HG03469 (cell line): Measurements from ENCODE around the gene CLEC3B.
"Not testable (repeated sequence)": the region's sequence is repeated elsewhere in the genome, so short reads cannot be mapped to it uniquely, and the experiment has no call there.

Experiments
- ATAC-seq: cut with Tn5 transposase; IDR thresholded peaks from one replicate; pipeline ENCODE4 v1.9.1; 2021; ENCODE audit warnings: mild to moderate bottlenecking, moderate library complexity, moderate number of reproducible peaks; ENCODE audit not compliant: unreplicated experiment

Gene CLEC3B

DNA sequence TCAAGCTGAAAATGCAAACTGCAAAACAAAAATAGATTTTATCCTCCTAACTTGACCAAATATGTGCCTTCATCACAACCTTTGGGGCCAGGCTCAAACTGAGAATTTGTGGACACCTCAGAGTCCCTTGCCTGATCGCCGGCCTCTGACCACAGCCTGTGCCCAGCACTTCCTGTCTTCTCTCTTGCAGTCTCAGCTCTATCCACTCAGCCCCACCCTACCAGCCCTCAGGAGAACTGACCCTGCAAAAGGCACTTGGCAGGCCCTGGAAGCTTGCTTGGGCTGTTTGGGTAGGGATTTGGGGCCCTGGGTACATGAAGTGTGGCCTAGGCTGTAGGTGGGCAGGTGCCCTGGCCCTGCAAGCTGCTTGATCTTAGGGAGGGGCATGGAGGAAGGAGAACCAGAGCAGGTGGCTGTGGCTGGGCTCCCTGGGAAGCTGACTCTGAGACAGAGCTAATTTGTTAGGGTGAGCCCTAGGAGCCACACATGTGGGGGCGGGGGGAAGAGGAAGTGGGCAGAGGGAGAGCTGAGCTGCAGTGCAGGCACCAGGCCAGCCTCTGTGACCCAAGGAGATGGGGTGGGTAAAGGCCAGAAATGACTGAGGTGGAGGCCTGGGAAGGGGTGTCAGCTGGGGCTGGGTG, 8.6 kb downstream of the CLEC3B start:
- ATAC-seq = no peak

DNA sequence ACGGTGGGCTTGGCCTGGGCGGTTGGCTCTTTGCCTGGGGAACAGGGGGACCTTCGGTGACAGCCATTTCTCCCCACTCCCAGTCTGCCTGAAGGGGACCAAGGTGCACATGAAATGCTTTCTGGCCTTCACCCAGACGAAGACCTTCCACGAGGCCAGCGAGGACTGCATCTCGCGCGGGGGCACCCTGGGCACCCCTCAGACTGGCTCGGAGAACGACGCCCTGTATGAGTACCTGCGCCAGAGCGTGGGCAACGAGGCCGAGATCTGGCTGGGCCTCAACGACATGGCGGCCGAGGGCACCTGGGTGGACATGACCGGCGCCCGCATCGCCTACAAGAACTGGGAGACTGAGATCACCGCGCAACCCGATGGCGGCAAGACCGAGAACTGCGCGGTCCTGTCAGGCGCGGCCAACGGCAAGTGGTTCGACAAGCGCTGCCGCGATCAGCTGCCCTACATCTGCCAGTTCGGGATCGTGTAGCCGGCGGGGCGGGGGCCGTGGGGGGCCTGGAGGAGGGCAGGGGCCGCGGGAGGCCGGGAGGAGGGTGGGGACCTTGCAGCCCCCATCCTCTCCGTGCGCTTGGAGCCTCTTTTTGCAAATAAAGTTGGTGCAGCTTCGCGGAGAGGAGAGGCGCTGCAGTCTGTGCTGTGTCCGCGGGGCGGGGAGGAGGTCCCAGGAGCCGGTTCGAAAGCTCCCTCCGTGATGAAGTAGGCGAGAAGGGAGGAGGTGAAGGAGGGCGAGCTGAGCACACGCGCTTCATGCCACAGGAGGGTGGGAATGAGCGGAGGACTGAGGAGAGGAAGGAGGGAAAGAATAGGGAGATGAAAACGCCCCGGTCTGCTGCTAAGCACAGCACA, 9.6 kb downstream of the CLEC3B start:
- ATAC-seq = no peak

DNA sequence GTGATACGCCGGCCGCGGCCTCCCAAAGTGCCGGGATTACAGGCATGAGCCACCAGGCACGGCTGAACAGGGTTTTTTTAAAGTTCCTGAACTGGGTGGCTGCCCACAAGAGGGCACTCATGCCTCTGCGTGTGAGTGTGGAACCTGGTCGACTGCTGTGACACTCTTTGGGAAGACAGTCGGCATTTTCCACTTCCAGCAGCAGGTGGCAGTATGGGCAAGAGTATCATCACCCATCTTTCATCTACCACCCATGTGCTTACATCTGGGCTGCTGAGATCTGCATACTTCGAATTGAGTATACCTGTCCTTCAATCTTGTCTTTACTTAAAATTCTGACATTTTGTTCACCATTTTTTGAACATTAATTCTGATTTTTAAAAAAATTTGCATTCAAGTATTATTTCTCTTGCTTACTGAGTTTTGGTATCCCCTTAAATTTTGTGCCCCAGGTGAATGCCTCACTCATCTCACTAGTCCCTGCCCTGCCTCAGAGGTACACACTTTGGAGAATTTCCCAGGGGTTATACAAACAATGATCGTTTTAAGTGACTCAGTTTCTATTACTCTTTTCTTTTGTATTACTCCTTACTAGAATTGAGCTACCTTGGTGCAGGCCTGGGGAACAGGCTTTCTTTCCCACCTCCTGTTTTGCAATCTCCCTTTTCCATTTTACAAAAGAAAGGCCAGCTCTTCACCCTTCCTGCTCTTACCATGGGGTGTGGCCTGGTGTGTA, 11.8 kb downstream of the CLEC3B start:
- ATAC-seq = peak; percentile 41

DNA sequence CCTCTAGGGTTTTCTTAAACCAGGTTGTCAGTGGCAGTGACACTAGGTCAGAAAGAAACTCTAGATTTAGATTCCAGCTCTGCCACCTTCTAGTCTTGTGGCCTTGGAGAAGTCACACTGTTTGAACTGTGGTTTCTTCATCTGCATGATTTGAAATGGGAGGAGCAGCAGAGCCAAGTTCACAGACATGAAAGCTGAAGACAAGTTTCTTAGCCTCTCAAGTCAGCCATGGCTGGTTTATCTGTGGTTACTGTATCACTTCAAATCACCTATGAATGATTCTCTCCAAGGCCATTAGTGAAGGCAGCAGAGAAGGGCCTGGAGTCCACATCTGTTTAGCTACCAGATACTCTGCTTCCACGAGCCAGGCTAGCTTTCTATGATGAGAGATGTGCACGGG, 15.6 kb downstream of the CLEC3B start:
- ATAC-seq = no peak

DNA sequence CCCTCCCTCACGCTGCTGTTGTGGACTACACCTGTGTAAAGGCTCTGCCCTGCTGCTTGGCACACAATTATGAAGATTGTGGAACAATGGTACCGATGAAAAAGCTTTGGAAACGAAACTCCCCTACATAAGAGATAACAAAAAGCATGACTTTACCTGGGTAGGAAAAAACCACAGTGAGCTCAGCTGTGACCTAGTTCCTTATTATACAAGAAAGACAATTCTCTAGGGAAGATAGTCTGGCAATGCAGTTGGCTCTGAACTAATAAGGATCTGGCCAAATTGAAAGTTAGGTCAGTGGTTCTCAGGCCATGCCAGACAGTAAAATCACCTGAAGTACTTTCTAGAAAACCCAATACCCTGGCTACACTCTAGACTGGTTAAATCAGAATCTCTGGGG, 16.1 kb downstream of the CLEC3B start:
- no peak for ATAC-seq

DNA sequence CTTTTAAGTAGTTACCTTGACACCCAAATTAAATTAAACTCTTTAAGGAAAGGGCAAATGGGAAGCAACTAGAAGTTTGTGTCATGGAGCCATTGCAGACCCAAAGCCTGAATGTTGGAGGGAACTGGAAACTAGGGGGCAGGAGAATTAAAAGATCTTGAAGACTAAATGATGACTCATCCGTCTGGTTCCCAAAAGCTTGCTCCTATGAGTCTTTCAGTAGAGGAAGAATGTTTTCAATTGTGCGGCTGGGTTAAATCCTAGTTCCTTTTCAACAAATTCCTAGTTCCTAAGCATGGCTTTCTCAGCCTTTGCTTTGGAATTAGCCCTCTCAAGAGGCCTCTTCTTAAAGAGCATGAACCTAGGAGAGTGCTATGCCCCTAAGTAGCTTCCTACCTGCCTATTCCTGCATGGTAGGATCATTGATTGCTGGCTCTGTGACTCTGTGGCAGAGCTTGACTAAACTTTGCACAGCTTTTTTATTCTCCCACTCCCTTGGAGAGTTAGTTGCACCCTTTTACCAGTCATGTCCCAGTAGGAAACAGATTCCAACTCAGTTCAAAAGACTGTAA, 17.7 kb downstream of the CLEC3B start:
- no peak for ATAC-seq

DNA sequence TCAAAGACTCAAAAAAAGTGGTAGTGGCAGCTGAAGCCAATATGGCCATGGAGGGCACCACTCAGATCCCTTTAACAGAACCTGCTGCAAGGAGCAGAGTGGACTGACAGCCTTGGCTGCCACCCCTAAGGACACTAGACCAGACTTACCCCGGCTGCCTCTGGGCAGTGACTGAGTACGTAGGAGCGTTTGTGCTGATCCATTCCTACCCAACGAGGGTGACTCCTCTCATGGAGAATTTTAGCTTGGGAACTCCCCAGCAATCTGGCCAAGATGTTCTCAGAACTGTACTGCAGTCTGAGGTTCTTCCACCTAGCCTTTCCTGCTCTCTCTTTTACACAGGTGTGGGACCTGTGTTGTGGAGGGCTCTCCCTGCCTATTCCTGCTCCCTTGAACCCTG, 22.1 kb downstream of the CLEC3B start:
- ATAC-seq = no peak

DNA sequence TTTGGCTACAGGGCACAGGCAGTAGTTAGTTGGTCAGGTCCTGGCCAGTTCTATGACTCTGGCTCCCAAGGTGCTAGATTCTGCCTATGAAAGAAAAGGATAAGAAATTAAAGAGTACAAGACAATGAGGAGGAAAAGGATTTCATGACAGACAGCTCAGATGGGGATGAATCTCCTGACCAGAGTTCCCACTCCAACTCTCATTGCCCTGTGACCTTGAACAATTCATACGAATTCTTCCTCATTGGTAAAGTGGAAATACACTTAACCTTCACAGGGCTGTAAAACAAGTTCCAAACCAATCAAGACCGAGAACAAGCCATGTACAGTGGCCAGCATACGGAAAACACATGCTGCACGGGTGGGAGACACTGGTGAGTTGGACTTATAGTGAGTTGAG, 23.7 kb downstream of the CLEC3B start:
- no peak for ATAC-seq

DNA sequence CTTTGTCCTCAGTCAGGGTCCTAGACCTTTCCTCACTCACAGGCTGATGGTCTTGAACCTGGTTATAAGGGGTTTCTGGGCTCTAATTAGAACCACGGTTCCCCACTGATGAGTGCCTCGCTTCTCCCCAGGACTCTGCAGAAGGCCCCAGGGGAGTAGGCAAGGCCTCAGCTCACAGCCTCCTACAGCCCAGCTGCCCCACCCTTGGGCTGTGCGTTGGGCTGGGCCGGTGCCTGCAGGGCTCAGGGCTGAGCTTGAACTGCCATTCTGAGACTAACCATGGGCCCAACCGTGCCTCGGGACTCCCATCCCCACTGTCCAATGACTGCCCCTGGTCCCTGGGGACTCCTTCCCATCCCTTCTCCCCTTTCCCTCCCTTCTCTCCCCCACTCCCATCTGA, 25.6 kb downstream of the CLEC3B start:
- no peak for ATAC-seq

DNA sequence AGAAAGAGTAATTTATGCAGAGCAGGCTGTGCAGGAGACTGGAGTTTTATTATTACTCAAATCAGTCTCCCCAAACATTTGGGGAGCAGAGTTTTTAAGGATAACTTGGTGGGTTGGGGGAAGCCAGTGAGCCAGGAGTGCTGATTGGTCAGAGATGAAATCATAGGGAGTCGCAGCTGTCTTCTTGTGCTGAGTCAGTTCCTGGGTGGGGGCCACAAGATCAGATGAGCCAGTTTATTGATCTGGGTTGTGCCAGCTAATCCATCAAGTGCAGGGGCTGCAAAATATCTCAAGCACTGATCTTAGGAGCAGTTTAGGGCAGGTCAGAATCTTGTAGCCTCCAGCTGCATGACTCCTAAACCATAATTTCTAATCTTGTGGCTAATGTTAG, 27.7 kb downstream of the CLEC3B start:
- ATAC-seq = not testable (repeated sequence)

DNA sequence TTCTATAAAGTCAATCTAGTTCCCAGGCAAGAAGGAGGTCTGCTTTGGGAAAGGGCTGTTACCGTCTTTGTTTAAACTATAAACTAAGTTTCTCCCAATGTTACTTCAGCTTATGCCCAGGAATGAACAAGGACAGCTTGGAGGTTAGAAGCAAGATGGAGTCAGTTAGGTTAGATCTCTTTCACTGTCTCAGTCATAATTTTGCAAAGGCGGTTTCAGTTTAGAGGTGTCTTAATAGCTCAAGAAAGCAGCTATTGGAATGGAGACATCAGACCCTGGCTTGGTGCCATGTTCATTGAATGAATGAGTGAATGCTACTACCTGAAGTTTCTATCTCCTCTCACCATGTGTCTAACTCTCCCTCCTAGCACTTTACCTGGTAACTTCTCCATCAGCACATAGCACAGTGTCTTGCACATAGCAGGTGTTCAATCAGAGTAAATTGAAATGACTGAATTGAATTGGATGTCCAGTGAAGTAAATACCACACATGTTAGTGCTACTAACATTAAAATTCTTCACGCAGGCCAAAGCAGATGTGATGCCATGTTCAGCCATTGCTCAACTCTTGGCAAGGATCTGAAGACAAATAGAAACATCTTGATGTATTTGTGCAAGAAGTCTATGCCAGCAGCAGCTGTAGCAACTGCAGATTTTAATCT, 28.2 kb downstream of the CLEC3B start:
- ATAC-seq = no peak

DNA sequence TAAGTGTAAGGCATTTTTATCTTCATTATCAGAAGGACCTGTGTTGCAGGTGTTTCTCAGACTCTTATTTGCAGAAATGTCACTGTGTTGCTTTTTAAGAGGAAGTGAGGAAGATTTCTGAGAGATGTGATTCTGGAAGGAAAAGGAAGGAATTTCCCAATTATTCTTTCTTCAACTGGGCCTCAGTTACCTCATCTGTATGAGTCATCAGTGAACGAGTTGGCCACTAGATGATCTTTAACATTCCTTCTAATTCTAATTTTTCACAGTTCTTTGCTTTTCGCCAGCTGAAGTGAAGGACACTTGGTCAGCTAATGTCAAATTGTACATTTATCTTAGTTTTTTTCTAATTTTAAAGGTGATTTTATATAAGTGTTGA, 28.9 kb downstream of the CLEC3B start:
- ATAC-seq = no peak

DNA sequence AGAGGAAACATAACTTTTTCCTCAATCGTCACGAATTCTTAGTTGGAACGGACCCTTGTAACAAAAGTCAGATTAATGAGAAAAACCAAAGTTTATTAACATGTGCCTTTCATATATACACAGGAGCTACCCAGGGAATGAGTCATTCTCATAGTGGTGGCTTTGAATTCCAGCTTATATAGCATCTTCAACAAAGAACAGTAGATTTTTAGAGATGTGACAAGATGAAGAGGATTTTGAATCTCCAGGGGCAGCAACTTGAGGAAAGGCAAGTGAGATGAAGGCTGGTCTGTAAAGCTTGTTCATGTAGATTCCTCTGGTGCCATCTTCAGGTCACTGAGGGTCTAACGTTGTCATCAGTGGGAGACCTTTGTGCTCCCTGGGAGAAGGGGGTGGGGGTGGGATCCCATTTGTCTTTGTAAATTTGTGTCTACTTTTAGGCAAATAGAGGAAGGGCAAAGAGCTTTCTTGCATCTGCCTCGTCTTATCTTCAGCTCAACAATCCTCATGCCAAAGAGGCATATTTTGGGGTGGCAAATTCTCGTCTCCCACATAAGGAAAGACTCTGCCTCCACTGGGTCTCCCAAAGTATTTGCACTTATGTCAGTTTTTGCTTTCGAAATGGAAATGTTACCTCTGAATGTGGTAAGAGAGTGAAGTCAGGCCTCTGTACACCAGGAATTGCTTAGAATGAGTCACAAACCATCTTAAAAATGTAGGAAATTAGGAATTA, 29.5 kb downstream of the CLEC3B start:
- no peak for ATAC-seq

DNA sequence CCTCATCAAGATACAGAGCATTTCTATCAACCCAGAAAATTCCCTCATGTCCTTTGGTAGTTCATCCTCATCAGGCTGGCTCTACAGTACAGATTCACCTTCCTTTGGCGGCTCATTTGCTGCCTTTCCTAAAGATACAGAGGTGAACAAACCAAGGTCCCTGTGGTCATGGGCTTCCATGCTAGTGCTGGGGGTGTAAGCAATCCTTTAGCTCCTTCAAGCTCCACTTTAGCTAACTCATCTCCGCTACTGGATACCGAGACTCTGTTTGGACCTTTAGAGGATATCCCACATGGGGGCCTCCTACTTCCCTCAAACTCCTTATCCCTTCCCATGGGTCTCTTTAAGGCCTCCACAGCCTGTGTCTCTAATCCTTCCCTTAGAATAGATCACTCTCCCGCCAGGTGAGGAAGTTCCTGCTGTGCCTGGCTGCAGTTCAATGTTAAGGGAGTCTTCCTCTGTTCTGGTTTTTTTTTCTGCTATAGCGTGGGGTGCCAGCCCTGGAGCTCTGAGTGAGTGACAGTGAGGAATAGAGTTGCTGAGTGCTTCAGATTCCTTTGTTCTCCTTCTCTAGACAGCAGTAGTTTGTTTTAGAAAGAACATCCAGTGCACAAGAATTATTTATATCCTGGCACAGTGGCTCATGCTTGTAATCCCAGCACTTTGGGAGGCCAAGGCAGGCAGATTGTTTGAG, 30.7 kb downstream of the CLEC3B start:
- ATAC-seq = no peak

DNA sequence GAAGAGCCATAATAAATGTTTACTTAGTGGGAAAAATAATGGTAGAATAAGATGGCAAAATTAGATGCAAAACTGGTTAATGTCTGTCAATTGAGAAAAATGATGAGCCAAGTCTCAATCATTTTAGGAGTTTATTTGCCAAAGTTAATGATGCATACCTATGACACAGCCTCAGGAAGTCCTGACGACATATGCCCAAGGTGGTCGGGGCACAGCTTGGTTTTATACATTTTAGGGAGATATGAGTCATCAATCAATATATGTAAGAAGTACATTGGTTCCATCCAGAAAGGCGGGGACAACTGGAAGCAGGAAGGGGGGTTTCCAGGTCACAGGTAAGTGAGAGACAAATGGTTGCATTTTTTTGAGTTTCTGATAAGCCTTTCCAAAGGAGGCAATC, 31.5 kb downstream of the CLEC3B start:
- ATAC-seq = no peak

DNA sequence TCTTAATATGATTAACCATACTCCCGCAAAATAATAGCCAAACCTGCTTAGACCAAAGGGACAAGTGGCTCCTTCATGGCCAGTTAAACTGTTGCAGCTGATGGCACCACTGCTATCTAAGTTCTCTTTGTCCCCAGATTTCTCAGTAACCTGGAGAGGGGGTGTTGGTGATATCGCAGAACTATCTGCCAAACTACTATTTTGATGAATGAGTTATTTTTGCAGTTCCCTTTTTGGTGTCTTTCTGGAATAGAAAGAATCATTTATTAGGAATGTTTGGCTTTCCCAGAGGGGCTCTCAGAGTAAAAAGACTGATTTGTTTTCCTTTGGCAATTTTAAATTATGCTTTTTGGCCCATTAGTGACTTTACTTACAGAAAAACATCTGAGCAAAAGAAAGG, 33.0 kb downstream of the CLEC3B start:
- ATAC-seq = no peak

DNA sequence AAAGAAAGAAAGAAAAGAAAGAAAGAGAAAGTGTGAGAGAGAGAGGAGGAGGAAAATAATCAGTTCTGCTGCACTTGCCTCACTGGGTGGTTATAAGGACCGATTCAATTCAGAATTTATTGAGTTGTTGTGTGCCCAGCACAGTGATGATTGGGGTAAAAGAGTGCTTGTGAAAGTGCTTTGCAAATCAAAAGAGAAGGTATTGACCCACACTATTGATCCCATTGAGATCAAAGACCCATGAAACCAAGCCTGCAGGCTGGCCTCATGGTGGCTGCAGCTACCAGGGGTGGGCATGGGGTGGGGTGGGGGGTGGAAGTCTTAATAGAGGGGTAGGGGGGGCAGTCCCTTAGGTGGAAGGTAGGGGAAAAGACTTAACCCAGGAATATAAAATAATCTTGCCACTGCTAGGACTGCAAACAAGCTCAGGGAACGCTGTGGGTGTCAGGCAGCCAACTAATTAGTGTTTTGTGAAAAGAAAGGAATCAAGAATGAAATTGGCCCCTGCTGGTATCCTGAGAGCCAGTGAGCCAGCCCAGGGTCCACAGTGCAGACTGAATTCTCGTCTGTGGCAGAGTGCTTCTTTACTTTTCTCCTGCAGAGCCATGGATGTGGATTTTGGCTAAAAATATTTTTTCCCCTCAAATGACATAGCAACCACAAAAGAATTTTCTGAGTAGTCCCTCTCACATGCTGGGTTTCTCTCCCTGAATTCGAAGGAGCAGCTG, 34.2 kb downstream of the CLEC3B start:
- no peak for ATAC-seq

DNA sequence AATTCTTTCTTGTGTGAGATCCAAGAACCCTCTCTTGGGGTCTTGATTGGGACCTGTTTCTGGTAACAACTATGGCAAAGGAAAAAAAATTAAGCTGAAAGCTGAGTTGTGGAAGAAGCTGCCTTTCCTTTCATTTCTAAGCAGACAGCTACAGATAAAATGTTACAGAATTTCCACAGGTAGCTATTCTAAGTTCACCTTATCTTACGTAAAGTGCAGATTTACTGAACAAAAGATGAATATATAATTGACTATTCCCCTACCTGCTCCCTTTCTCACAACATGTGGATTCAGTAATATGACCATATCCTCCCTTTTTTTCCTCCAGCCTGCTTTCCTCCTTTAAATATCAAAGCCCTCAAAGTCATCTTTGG, 36.6 kb downstream of the CLEC3B start:
- no peak for ATAC-seq
